Peyer's patch (tissue), 4 donors: Measurements from ENCODE around the gene MYCBPAP.

ENCODE experiments used
- POLR2A ChIP-seq, 2 donors: fragments of 450-650 bp; IDR thresholded peaks; one replicate each; pipeline ENCODE4 v1.5.1; 2017; ENCODE audit warnings: antibody characterized with exemption in 2 of 2, mild to moderate bottlenecking in 2 of 2, moderate library complexity in 2 of 2
- TF ChIP-seq, protein P1 (sequence below), 6 experiments: fragments of 450-650 bp in 4 of 6; fragments of 200-600 bp in 2 of 6; sonication (generic) in 1 of 6; IDR thresholded peaks; one replicate each; pipeline ENCODE4 v1.5.1; 2017 to 2019; ENCODE audit warnings: antibody characterized with exemption in 6 of 6, mild to moderate bottlenecking in 3 of 6, moderate library complexity in 1 of 6

DNA sequence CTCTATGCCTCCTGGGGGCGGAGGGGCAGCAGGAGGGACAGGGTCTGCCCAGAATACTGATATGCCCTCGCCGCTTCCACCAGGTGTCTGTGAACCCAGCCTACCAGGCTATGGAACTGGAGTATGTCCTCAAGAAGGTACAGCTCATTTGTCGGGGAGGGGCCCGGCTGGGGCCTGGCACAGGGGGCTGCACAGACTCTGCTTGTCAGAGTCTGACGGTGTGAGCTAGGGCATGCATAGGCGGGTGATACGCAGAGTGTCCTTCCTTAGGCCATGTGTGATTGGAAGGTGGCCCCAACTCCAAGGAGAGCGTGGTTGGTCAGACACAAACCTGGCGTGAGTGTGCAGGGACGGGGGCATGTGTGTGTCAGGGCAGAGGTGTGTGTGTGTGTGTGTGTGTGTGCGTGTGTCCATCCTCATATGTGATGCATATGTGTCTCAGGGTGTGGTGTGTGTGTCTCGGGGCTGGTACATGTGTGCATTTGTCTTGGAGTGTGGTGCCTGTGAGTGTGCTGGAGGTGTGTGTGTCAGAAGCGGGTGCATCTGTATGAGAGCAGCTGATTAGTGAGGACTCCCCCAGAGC is 46.6 kb upstream of the MYCBPAP start:
- TF ChIP-seq, protein P1, sequence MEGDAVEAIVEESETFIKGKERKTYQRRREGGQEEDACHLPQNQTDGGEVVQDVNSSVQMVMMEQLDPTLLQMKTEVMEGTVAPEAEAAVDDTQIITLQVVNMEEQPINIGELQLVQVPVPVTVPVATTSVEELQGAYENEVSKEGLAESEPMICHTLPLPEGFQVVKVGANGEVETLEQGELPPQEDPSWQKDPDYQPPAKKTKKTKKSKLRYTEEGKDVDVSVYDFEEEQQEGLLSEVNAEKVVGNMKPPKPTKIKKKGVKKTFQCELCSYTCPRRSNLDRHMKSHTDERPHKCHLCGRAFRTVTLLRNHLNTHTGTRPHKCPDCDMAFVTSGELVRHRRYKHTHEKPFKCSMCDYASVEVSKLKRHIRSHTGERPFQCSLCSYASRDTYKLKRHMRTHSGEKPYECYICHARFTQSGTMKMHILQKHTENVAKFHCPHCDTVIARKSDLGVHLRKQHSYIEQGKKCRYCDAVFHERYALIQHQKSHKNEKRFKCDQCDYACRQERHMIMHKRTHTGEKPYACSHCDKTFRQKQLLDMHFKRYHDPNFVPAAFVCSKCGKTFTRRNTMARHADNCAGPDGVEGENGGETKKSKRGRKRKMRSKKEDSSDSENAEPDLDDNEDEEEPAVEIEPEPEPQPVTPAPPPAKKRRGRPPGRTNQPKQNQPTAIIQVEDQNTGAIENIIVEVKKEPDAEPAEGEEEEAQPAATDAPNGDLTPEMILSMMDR (IDR thresholded peaks at IDR 0.05): no peak
- TF ChIP-seq POLR2A (IDR thresholded peaks at IDR 0.05): no peak
